SU-DHL-6 (cell line): ENCODE data around the gene MOB4.

Experiments used
- H2AFZ ChIP-seq: fragments of 200-600 bp; sonication (generic); 2 replicates; pipeline ENCODE4 v1.6.1; 2014; ENCODE audit warnings: low read depth, mild to moderate bottlenecking, moderate library complexity, mixed read lengths, antibody characterized with exemption, low read length; ENCODE audit not compliant: severe bottlenecking
- H3F3A ChIP-seq: fragments of 200-600 bp; shearing (Covaris generic); 2 replicates; pipeline ENCODE4 v1.6.0; 2016; ENCODE audit warnings: antibody characterized with exemption, mild to moderate bottlenecking; ENCODE audit not compliant: insufficient read depth
- H3K27ac ChIP-seq: fragments of 200-600 bp; sonication (generic); 2 replicates; pipeline ENCODE4 v1.5.1; 2016; ENCODE audit warnings: low read depth, mild to moderate bottlenecking, low read length, moderate library complexity, mixed read lengths
- H3K27me3 ChIP-seq: fragments of 200-600 bp; sonication (generic), shearing (Covaris generic); 2 replicates; pipeline ENCODE4 v1.6.0; 2014; ENCODE audit warnings: mild to moderate bottlenecking, low read length
- H3K36me3 ChIP-seq: fragments of 200-600 bp; sonication (generic); 2 replicates; pipeline ENCODE4 v1.6.1; 2014; ENCODE audit warnings: mild to moderate bottlenecking, low read length, mixed read lengths
- H3K4me2 ChIP-seq: fragments of 300-600, 200-600 bp; shearing (Covaris generic), sonication (generic); 2 replicates; pipeline ENCODE4 v1.6.0; 2014; ENCODE audit warnings: low read length, low read depth, mild to moderate bottlenecking; ENCODE audit not compliant: poor library complexity, severe bottlenecking
- H3K4me3 ChIP-seq: fragments of 200-600 bp; sonication (generic); 2 replicates; pipeline ENCODE4 v1.5.1; 2014; ENCODE audit warnings: antibody characterized with exemption, low read length, mild to moderate bottlenecking, mixed read lengths; ENCODE audit not compliant: insufficient read depth, poor library complexity, severe bottlenecking
- H3K79me2 ChIP-seq: fragments of 200-600 bp; sonication (generic); 2 replicates; pipeline ENCODE4 v1.6.1; 2014; ENCODE audit warnings: mild to moderate bottlenecking, low read length, moderate library complexity; ENCODE audit not compliant: insufficient read depth
- H3K9ac ChIP-seq: fragments of 200-600 bp; sonication (generic); 2 replicates; pipeline ENCODE4 v1.7.0; 2014; ENCODE audit warnings: mild to moderate bottlenecking, low read length
- H3K9me2 ChIP-seq: fragments of 200-600 bp; sonication (generic); replicated peaks from 2 replicates; pipeline ENCODE4 v1.6.1; 2014; ENCODE audit warnings: low read length; ENCODE audit not compliant: insufficient read depth
- H3K9me3 ChIP-seq: fragments of 200-600 bp; sonication (generic); 2 replicates; pipeline ENCODE4 v1.6.1; 2014; ENCODE audit warnings: low read length, mixed read lengths; ENCODE audit not compliant: insufficient read depth
- H4K20me1 ChIP-seq: fragments of 200-600 bp; sonication (generic); 2 replicates; pipeline ENCODE4 v1.6.1; 2014; ENCODE audit warnings: low read depth, mild to moderate bottlenecking, antibody characterized with exemption, low read length, moderate library complexity, mixed read lengths
- EZH2phosphoT487 ChIP-seq: fragments of 200-600 bp; sonication (generic), shearing (Covaris generic); conservative IDR thresholded peaks from 2 replicates; pipeline ENCODE4 v1.6.1; 2018; ENCODE audit warnings: mild to moderate bottlenecking, antibody characterized with exemption, low read length, moderate library complexity, mixed read lengths
- TF ChIP-seq, protein P1 (sequence below): fragments of 200-600 bp; sonication (generic); IDR thresholded peaks from one replicate; pipeline ENCODE4 v1.5.1; 2017; ENCODE audit warnings: antibody characterized with exemption, mild to moderate bottlenecking, low read length, moderate library complexity; ENCODE audit not compliant: insufficient read depth, poor library complexity, severe bottlenecking

Gene MOB4

DNA sequence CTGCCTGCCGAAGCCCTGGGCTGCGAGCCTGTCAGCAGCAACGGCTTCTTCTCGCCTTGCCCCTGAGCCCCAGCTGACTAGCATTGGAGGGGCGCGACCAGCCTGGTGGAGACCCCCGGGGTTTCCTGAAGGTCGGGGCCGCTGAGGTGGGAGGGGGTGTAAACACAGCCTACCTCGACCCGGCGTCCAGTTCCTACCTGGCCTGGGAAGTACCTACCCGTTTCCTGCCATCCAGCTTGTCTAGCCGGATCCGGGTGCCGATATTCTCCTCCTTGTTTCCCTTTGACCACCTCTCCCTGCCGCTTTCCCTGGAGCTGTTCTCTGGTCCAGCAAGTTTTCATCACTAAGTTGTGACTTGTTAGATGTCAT is 511 bp downstream of the MOB4 start:
- 0 out of 2 replicates have a peak, but pooled peaks cover 6% of the 10 kb centered on the region for H4K20me1 ChIP-seq
- H3K27me3 ChIP-seq, result no peaks in the 10 kb centered on the region
- H3K9me3 ChIP-seq, result no peaks in the 10 kb centered on the region
- peak overlapping the region; percentile 90 for H3K4me2 ChIP-seq
- TF ChIP-seq, protein P1, sequence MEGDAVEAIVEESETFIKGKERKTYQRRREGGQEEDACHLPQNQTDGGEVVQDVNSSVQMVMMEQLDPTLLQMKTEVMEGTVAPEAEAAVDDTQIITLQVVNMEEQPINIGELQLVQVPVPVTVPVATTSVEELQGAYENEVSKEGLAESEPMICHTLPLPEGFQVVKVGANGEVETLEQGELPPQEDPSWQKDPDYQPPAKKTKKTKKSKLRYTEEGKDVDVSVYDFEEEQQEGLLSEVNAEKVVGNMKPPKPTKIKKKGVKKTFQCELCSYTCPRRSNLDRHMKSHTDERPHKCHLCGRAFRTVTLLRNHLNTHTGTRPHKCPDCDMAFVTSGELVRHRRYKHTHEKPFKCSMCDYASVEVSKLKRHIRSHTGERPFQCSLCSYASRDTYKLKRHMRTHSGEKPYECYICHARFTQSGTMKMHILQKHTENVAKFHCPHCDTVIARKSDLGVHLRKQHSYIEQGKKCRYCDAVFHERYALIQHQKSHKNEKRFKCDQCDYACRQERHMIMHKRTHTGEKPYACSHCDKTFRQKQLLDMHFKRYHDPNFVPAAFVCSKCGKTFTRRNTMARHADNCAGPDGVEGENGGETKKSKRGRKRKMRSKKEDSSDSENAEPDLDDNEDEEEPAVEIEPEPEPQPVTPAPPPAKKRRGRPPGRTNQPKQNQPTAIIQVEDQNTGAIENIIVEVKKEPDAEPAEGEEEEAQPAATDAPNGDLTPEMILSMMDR, result no peak
- no peak for TF ChIP-seq EZH2phosphoT487
- H3K9me2 ChIP-seq, result no peaks in the 10 kb centered on the region
- H2AFZ ChIP-seq, result peak overlapping the region; percentile 38
- peak overlapping the region; percentile 73 for H3K9ac ChIP-seq
- H3K79me2 ChIP-seq, result peaks cover 63% of the 10 kb centered on the region
- peak overlapping the region; percentile 81 for H3K4me3 ChIP-seq
- peak overlapping the region; percentile 89 for H3K27ac ChIP-seq
- peaks cover 19% of the 10 kb centered on the region for H3F3A ChIP-seq
- H3K36me3 ChIP-seq, result peaks cover 6% of the 10 kb centered on the region; the same call in 1 of the 2 replicates

GRCh38 chr2:197517150-197517549 is 1.3 kb downstream of the MOB4 start:
- Histone ChIP-seq H2AFZ (no peak overlapping the region), H3K79me2 (peaks cover 71% of the 10 kb centered on the region), H3K9ac (peak overlapping the region; percentile 73), H3K27me3 (no peaks in the 10 kb centered on the region), H3K9me3 (no peaks in the 10 kb centered on the region), H3K36me3 (peaks cover 6% of the 10 kb centered on the region; the same call in 1 of the 2 replicates), H3F3A (peaks cover 19% of the 10 kb centered on the region), H3K4me2 (peak overlapping the region; percentile 90), H4K20me1 (0 out of 2 replicates have a peak, but pooled peaks cover 6% of the 10 kb centered on the region), H3K9me2 (no peaks in the 10 kb centered on the region), H3K27ac (no peak overlapping the region; the same call in 1 of the 2 replicates), H3K4me3 (peak overlapping the region; percentile 81)
- TF ChIP-seq EZH2phosphoT487, result no peak
- TF ChIP-seq, protein P1, result no peak

DNA sequence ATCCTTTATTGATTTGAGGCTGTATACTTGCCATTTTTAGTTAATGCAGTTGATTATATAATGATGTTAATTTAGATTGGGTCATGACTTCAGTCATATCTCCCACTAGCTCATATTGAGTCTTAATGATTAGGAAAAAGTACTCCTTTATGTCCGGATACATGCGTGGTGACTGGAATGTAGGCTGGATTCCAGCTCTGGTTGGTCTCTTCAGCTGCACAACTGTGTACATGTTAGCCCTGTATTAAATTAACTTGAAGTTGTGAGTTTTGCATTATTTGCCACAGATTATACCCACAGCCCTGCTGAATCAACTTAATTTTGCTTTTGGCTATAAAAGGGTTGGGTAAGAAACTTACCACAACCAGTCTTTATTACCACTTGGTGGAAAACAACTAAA is 22.5 kb downstream of the MOB4 start:
- H3K79me2 ChIP-seq, result peaks cover 38% of the 10 kb centered on the region; the same call in 1 of the 2 replicates
- no peak overlapping the region for H2AFZ ChIP-seq
- H3K36me3 ChIP-seq, result peaks cover 34% of the 10 kb centered on the region; the same call in 1 of the 2 replicates
- no peak for TF ChIP-seq EZH2phosphoT487
- TF ChIP-seq, protein P1, result no peak
- H3F3A ChIP-seq, result no peaks in the 10 kb centered on the region
- no peaks in the 10 kb centered on the region; the same call in 1 of the 2 replicates for H4K20me1 ChIP-seq
- no peaks in the 10 kb centered on the region for H3K27me3 ChIP-seq
- no peaks in the 10 kb centered on the region for H3K9me3 ChIP-seq
- H3K9me2 ChIP-seq, result no peaks in the 10 kb centered on the region
- H3K27ac ChIP-seq, result no peak overlapping the region
- H3K4me2 ChIP-seq, result no peak overlapping the region
- no peak overlapping the region for H3K4me3 ChIP-seq
- H3K9ac ChIP-seq, result no peak overlapping the region
